GM18526 (cell line): ENCODE data around the gene UHRF1.

Experiments
- POLR2A ChIP-seq: IDR thresholded peaks from 3 replicates; pipeline ENCODE4 v1.6.1; 2011; ENCODE audit not compliant: insufficient read length; ENCODE audit errors: extremely low read depth

The UHRF1 gene

DNA sequence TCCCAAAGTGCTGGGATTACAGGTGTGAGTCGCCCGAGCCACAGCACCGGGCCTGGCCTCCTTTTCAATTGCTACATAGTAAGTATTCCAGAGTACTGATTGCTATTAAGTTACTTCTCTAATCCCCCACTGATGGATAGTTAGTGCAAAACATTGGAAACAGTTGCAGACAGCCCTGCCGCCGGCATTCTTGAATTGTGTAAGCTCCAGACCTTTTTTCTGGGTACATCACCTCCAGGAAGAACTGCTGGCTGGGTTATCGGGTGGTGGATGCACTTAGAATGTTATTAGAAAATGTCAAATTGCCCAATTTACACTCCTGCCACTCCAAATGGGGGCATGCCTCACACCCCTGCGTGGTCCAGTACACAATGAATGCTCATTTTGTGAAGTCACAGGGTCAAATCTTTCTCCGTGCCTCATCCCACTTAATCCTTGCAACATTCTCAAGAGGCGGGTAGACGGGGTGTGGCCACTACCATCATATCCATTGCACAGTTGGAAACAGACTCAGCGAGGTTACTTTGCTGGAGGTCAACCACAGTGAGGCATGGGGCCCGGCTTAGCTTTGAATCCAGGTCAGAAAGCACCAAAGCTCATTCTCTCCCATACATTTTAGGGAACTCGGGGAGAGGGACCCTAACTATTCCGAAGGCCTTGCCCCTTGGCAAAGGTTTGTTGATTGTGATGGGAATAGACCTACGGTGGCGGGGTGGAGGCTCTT is 58.6 kb downstream of the UHRF1 start:
- no peak for TF ChIP-seq POLR2A

DNA sequence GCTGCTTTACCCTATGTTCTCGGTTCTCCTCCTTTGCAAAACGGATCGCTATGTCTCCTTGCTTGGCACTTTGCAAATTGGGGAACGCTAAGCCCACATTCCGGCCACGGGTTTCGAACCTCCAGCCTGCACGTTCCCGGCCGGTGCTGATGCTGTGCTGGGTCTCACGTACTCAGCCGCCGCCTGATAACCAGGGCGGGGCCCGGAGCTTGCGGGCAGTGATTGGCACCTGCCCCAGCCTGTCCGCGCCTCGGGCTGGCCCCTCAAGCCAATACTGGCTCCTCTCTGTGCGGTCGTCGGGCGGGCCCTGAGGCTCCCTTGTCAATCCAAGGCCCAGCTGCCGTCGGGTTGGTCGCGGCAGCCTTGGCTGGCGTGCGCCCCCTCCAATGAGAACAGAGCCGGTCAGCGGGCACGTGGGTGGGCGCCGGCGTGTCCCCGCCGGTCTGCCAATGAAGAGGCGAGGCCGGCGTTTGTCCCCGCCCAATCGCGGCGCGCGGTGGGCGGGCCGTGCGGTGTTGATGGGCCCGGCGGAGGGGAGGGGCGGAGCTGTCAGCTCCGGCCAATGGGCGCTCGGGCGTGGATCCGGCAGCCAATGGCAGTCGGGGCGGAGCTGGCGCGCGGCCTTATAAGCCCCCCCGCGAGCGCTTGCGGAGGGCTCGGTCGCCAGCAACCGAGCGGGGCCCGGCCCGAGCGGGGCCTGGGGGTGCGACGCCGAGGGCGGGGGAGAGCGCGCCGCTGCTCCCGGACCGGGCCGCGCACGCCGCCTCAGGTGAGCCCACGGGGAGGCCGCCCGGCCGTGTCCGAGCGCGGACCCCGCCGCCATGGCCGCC is 59.4 kb downstream of the UHRF1 start, which contains the start of gene KDM4B:
Gene KDM4B, plus strand, starts transcription at position 652 of the 830 bp plus-strand sequence. CDS start 63,778 bp downstream, outside the sequence.
- peak; percentile 98 for TF ChIP-seq POLR2A

DNA sequence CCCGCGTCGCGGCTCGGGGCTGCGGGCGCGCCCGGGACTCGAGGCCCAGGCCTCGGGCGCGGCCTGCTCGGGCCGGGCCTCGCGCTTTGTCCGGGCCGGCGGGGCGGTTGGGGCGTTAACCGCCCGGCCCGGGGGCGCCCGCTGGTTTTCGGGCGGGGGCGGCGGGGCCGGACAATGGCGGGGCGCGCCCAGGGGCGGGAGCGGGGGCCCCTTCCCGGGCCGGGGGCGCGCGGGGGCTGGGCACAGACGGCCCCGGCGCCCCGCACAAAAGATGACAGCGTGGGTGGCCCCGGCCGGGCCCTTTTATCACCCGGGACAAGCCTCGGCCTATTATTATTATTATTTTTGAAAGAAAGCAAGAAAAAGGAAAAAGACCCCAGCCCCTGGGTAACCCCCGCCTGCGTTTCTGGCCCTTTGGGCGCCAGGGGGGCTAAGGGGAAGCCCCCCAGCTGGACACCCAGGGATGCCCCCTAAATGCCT is 60.0 kb downstream of the UHRF1 start:
- TF ChIP-seq POLR2A, result no peak

DNA sequence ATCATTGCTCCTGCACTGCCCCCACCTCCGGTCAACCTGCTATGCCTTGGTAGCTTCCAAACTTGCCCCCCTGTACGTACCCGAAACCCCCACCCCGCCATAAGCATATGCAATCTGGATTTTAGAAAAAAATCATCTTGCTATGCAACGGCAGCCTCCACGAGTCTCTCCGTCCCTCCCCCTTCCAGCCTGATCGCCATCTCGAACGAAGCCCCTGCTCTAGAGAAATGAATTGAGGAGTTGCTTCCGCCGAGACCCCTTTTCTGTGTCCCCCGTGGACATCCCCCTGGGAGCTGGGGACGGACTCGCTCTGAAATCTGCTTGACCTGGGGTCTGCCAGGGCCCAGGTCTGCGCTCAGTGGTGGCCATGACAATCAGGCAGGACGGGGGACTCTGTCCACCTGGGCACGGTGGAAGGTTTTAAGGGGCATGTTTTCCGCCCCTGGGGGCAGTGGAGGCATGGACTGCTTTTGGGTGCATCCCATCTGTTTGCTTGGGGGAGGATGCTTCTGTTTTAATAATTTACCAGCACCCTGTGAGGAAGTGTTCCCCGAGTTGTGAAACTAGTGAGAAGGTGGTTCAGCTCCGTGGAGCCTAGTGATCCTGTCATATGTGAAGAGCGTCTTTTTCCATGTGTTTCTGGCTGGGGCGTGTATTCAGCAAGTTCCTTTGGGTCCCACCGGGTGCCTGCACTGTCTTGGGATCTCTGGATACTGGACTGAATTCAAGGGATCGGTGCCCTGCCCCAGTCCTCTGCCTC is 60.7 kb downstream of the UHRF1 start:
- TF ChIP-seq POLR2A, result no peak

DNA sequence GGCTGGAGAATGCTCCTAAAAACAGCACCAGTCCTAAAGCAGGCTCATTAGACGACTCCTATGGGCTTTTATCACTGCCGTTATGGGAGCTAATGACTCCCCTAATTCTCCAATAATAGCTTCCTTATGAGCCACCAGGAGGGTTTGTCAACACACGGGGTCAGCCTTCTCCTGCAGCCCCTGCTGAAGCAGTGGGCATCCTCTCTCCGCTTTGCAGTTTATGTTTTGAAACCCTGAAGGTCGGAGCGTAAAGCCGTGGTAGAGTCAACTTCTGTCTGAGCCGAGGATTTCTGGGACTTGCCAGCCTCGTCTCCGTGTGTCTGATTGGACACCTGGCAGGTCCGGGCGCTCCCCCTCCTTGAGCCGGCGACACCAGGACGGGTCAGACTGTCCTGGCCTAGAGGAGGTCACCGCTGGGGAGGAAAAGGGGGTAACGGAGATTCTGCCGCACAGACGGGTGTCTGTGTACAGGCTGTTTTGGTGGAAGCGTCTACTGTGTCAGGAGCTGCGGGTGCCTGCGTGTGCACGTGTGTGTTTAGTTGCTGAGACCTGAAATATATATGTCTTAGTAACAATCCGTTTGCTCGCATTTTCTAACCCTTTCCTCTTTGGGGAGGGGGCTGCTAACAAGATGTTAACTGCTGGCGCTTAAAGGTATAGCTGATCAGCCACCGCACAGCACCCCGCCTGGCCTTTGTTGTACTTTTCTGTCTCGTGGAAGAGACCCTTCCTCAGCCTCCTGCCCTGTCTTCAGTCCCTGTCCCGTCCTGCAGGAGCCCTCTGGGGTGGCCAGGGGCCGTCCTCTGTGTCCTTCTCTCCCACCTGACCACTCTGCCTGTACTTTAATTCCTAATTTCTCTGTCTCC is 61.5 kb downstream of the UHRF1 start:
- no peak for TF ChIP-seq POLR2A

DNA sequence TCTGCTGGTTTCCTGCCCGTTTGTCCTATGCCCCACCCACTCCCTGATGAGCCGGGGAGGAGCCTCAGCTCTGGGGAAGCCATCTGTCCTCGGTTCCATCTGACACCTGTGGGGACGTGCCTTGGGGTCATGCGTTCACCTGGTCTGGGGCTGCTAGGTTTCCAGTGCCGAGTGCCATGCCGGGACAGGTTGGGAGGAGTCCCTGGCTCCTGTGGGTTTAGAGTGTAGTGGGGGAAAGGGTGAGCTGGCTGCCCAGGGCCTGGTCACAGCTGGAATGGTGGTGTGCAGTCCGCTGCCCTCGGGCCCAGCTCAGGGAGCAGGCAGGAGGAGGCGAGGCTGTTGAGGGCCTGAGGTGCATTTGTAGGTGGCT is 62.1 kb downstream of the UHRF1 start:
- no peak for TF ChIP-seq POLR2A

DNA sequence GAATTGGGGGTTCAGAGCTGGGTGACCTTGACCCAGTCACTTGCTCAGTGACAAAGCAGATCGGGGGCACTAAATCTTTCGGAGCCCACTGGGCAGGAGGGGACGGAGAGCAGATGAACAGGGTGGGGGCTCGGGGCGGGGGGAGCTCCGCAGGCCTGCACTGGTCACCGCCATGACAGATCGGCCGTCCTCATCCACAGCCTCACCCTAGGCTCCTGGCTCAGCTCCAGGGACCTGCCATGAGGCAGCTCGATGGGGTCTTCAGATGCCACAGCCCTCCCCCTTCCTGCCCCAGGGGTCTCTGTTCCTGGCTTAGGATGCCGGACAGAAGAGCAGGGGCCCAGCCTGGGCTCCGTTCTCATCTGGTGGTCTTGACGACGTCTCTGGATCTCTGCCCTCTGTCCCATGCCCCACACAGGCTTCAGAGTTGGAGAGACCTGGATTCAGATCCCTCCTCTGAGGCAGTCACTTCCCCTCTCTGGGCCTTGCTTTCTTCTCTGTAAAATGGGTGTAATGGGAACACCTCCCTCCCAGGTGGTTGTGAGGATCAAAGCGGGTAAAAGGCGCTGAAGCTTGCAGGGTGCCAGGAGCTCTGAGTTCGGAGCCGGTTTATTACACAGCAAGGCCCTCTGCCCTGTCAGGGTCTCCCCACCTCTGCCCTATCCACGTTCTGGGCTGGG is 62.7 kb downstream of the UHRF1 start:
- TF ChIP-seq POLR2A, result no peak

DNA sequence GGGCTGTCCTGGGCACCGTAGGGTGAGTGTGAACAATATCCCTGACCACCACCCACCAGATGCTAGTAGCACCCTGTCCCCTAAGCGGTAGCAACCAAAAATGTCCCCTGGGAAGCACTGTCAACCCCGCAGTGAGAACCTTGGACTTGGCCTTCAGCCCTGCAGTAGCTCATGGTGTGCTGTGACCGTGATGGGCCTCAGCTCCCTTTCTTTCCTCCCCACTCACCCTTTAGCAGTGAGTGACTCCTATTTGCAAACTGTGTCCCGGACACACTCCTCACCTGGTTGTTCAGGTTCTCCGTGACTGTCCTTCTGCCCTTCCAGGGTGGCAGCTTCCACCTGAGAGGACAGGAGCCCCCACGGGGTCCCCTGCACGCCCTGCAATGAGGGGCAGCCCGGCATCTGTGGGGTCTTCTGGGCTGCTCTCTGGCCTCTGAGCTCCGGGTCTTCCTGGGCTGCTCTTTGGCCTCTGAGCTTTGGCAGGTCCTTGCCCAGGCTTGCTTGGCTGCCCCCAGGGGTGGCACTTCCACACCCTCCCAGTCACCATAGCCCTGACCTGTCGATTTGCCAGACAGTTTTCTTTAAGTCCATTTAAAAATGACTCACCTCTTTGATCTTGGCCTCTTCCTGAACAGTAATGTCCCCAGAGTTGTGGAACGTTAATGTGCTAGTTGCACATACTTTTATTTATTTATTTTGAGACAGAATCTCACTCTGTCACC is 63.4 kb downstream of the UHRF1 start:
- TF ChIP-seq POLR2A, result no peak

DNA sequence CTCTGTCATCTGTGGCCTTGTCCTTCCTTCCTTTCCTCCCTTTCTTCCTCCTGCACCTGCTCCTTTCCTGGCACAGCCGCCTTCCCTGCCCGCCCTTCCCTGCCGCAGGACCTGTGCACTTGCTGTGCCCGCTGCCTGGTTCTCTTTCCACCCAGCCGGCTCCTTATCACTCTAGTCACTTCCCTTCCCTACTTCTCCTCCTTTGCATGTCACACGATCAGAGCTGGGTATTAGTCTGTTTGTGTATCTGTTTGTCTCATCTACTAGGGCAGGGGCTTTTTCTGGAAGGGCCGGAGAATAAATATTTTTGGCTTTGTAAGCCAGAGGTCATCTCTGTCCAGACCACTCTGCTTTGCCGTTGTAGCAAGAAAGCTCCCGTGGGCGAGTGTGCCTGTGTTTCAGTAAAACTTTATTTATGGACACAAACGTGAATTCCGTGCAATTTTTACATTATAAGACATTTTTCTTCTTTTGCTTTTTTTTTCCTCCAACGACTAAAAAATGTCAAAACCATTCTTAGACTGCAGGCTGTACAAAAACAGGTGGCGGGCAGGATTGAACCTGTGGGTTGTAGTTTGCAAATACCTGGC is 65.7 kb downstream of the UHRF1 start:
- no peak for TF ChIP-seq POLR2A

DNA sequence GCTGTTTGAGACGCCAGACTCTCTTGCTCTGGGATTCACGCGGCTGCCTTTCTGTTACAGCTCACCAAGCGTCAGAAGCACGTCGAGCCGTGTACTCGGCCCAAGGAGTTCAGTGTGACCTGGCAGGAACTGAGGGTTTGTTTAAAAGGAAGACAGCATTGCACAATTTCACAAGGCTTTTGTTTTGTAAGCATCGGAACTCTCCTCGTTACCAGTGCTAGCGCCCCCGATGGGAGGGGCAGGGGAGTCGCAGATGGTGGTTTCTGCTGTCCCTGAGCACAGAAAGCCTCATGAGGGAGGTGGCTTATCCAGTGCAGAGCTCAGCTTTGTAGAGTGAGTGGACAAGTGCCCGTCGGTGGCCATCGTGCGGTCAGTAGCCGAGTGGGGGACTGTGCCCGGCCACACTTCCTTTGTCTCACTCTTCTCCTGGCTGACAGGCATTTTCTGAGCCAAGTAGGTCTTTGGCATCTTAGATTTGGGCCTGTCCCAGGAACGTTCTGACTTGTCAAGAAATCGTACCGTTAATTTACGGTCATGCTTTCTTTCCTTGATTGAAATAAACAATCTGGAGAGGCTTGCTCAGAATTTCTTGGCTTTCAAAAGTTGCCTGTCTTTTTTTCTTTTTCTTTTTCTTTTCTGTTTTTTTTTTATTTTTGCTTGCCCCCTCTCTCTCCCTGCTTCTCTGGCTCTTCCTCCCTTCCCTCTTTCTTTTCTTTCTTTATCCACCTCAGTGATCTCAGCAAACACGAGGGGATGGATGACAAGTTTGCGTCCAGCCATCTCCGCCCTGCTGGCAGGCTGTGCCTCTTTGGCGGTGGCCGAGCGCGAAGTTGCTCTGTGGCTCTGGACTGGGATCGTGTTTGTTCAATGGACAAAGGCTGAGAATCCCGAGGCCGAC is 67.3 kb downstream of the UHRF1 start:
- TF ChIP-seq POLR2A, result no peak

DNA sequence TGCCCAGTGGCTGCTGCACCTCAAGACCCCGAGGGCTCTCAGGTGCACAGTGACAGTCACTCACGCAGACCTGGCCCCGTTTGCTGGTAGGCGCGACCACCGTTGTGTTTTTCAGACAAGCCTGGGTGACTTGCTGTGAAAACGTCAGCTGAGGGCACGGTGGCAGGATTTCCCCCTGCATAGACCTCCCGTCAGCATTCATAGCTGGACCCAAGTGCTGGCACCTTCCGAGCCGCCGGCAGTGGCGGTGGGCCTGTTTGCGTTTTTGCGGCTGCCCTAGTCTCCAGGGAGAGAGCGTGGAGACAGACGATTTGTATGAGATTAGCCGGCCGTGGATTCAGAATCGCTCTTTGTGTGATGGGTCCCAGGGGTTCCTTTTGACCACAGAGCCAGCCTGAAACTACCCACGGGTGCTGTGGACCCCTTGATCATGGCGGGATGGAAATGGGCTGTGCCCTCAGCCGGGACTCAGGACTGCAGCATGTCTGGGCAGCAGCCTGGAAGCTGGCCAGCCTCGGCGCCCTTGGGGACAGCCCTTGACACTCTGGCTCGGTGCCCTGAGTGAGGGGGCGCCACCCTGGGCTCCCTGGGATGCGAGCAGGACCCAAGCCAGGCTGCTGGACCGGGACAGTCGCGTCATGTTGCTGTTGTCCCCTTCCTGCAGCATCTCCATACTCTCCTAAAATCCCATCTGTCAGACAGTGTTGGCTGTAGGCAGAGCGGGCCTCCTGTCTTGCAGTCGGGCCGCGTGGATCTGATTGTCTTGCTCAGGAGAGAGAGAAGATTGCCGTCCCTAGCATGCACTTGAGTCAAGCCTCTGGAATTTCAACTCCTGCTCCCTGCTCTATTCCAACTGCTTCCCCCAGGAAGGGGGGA is 68.2 kb downstream of the UHRF1 start:
- TF ChIP-seq POLR2A, result no peak

DNA sequence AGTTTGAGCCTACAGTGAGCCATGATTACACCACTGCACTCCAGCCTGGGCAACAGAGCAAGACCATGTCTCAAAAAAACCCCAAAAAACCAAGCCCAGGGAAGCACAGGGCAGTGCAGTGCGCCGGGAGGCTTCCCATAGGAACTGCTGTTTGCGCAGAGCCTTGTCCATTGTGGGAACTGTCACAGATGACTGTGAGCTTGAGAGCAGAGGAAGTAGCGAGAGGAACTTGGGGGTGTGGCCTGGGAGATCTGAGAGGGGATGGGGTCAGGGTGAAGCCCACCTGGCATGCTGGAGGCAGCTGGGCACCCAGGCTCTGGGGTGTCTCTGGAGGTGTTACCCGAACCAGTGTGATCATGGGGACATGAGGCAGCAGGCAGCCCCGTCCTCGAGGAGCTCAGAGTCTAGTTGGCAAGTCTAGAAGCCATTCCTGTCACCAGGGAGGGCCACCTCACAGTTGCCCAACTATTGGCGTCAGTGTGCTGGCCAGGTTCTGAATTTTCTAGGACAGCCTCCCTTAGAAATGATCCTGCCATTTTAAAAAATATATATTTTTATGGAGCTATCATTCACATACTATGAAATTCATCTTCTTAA is 70.0 kb downstream of the UHRF1 start:
- no peak for TF ChIP-seq POLR2A
